ENCODE measurements around the gene ITIH1.

ITIH1 gene

GRCh38 chr3:52743721-52744120, 33.7 kb upstream of the ITIH1 start:
- no peaks in the 10 kb centered on the region for H3K79me2 ChIP-seq (ENCODE audit: low read length)
- no peak overlapping the region for H3K27ac ChIP-seq (ENCODE audit: low read length)
- peaks cover 48% of the 10 kb centered on the region for H3K36me3 ChIP-seq (replicated peaks; ENCODE audit: low read depth, low read length)
- H3K4me1 ChIP-seq (ENCODE audit: low read length): no peaks in the 10 kb centered on the region
- TF ChIP-seq CTCF (IDR thresholded peaks at IDR 0.05; ENCODE audit: low read depth, low read length): no peak
- no peak overlapping the region for H3K4me3 ChIP-seq (ENCODE audit: low read length)
- H2AFZ ChIP-seq (ENCODE audit: low read depth, low read length): no peak overlapping the region
- no peak overlapping the region for H3K4me2 ChIP-seq (ENCODE audit: low read length)
- H4K20me1 ChIP-seq (ENCODE audit: insufficient read depth, low read length): no peaks in the 10 kb centered on the region
- no peaks in the 10 kb centered on the region for H3K9me3 ChIP-seq (ENCODE audit: insufficient read depth, low read length)
- no peak overlapping the region for H3K9ac ChIP-seq (ENCODE audit: low read length)
- no peaks in the 10 kb centered on the region for H3K27me3 ChIP-seq (ENCODE audit: low read depth, low read length)

- TF ChIP-seq EZH2phosphoT487 (IDR thresholded peaks at IDR 0.05; ENCODE audit: low read depth) (no peak), CTCF (IDR thresholded peaks at IDR 0.05; ENCODE audit: low read depth, low read length) (no peak)
- H3K4me1 ChIP-seq (ENCODE audit: low read length): peaks cover 10% of the 10 kb centered on the region
- no peaks in the 10 kb centered on the region for H4K20me1 ChIP-seq (ENCODE audit: insufficient read depth, low read length)
- H2AFZ ChIP-seq (ENCODE audit: low read depth, low read length): no peak overlapping the region
- H3K27me3 ChIP-seq (ENCODE audit: low read depth, low read length): no peaks in the 10 kb centered on the region
- no peak overlapping the region for H3K4me3 ChIP-seq (ENCODE audit: low read length)
- no peak overlapping the region for H3K4me2 ChIP-seq (ENCODE audit: low read length)
- H3K36me3 ChIP-seq (replicated peaks; ENCODE audit: low read depth, low read length): peaks cover 56% of the 10 kb centered on the region
- no peaks in the 10 kb centered on the region for H3K79me2 ChIP-seq (ENCODE audit: low read length)
- H3K9ac ChIP-seq (ENCODE audit: low read length): no peak overlapping the region
- no peaks in the 10 kb centered on the region for H3K9me3 ChIP-seq (ENCODE audit: insufficient read depth, low read length)
- H3K27ac ChIP-seq (ENCODE audit: low read length): no peak overlapping the region
Observed at GRCh38 chr3:52752045-52752660, 25.2 kb upstream of the ITIH1 start.

GRCh38 chr3:52754373-52754772, 23.0 kb upstream of the ITIH1 start:
- Histone ChIP-seq H3K27me3 (ENCODE audit: low read depth, low read length) (no peaks in the 10 kb centered on the region), H3K79me2 (ENCODE audit: low read length) (no peaks in the 10 kb centered on the region), H2AFZ (ENCODE audit: low read depth, low read length) (no peak overlapping the region), H3K4me2 (ENCODE audit: low read length) (no peak overlapping the region), H3K36me3 (replicated peaks; ENCODE audit: low read depth, low read length) (peaks cover 49% of the 10 kb centered on the region), H3K4me1 (ENCODE audit: low read length) (peaks cover 13% of the 10 kb centered on the region), H3K9me3 (ENCODE audit: insufficient read depth, low read length) (no peaks in the 10 kb centered on the region), H4K20me1 (ENCODE audit: insufficient read depth, low read length) (no peaks in the 10 kb centered on the region), H3K9ac (ENCODE audit: low read length) (no peak overlapping the region), H3K27ac (ENCODE audit: low read length) (no peak overlapping the region), H3K4me3 (ENCODE audit: low read length) (no peak overlapping the region)
- TF ChIP-seq EZH2phosphoT487 (IDR thresholded peaks at IDR 0.05; ENCODE audit: low read depth) (no peak), CTCF (IDR thresholded peaks at IDR 0.05; ENCODE audit: low read depth, low read length) (no peak)

- Histone ChIP-seq H3K4me2 (ENCODE audit: low read length) (no peak overlapping the region), H3K9me3 (ENCODE audit: insufficient read depth, low read length) (no peaks in the 10 kb centered on the region), H3K27ac (ENCODE audit: low read length) (no peak overlapping the region), H3K9ac (ENCODE audit: low read length) (no peak overlapping the region), H4K20me1 (ENCODE audit: insufficient read depth, low read length) (no peaks in the 10 kb centered on the region), H3K36me3 (replicated peaks; ENCODE audit: low read depth, low read length) (peaks cover 47% of the 10 kb centered on the region), H3K79me2 (ENCODE audit: low read length) (no peaks in the 10 kb centered on the region), H2AFZ (ENCODE audit: low read depth, low read length) (no peak overlapping the region), H3K4me3 (ENCODE audit: low read length) (no peak overlapping the region), H3K4me1 (ENCODE audit: low read length) (peaks cover 18% of the 10 kb centered on the region), H3K27me3 (ENCODE audit: low read depth, low read length) (no peaks in the 10 kb centered on the region)
- TF ChIP-seq CTCF (IDR thresholded peaks at IDR 0.05; ENCODE audit: low read depth, low read length): no peak
Observed at GRCh38 chr3:52756141-52756540, 21.3 kb upstream of the ITIH1 start.
